ENCODE measurements around the gene ENOPH1. TPM values are rescaled to one million over a fixed set of nuclear protein-coding genes. Genes with fewer than 3 reads are reported as not detected.

The ENOPH1 gene
- total RNA-seq, 3 donors from 2014 or later (not counting 1 experiment from before 2014, with no cell fraction given), result 21.0 to 26.1 (median 25.0) TPM

Other genes with a start within 250 kb of the ENOPH1 start
- 100 to 1,000 TPM; 225 to 285 (median 270) TPM for gene HNRNPD, start 56.6 kb upstream of the ENOPH1 start, total RNA-seq
- 100 to 1,000 TPM; 328 to 423 (median 371) TPM for gene HNRNPDL, start 128 bp upstream of the ENOPH1 start, total RNA-seq
- gene TMEM150C, start 131.4 kb downstream of the ENOPH1 start, total RNA-seq, result not detected